Nephron progenitor cell (in vitro differentiated cells): Measurements from ENCODE around the gene TBX10.

Source experiments
- DNase-seq: peaks from one replicate; pipeline ENCODE4 v3.0.0; 2021
- H3K27ac Mint-ChIP-seq: 2 replicates; pipeline ENCODE4 v1.8.0; 2021; ENCODE audit warnings: mild to moderate bottlenecking, moderate library complexity, mixed read lengths
- H3K27me3 Mint-ChIP-seq: 2 replicates; pipeline ENCODE4 v1.8.0; 2021; ENCODE audit warnings: mild to moderate bottlenecking, low read depth, mixed read lengths; ENCODE audit not compliant: poor library complexity
- H3K36me3 Mint-ChIP-seq: 2 replicates; pipeline ENCODE4 v1.8.0; 2021; ENCODE audit warnings: low read depth, mixed read lengths
- H3K4me1 Mint-ChIP-seq: 2 replicates; pipeline ENCODE4 v1.8.0; 2021; ENCODE audit warnings: mixed read lengths
- H3K4me3 Mint-ChIP-seq: 2 replicates; pipeline ENCODE4 v1.8.0; 2021; ENCODE audit warnings: mild to moderate bottlenecking, moderate library complexity, mixed read lengths
- H3K9me3 Mint-ChIP-seq: 2 replicates; pipeline ENCODE4 v1.8.0; 2021; ENCODE audit warnings: mild to moderate bottlenecking, moderate library complexity, mixed read lengths
- TF ChIP-seq, protein P1 (sequence below): fragments of 200-600 bp; sonication (generic); IDR thresholded peaks from 2 replicates; pipeline ENCODE4 v1.5.0; 2021; ENCODE audit warnings: antibody characterized with exemption

TBX10 gene

GRCh38 chr11:67636962-67637361, 2.6 kb downstream of the TBX10 start:
- H3K27ac Mint-ChIP-seq, result no peak overlapping the region
- TF ChIP-seq, protein P1, sequence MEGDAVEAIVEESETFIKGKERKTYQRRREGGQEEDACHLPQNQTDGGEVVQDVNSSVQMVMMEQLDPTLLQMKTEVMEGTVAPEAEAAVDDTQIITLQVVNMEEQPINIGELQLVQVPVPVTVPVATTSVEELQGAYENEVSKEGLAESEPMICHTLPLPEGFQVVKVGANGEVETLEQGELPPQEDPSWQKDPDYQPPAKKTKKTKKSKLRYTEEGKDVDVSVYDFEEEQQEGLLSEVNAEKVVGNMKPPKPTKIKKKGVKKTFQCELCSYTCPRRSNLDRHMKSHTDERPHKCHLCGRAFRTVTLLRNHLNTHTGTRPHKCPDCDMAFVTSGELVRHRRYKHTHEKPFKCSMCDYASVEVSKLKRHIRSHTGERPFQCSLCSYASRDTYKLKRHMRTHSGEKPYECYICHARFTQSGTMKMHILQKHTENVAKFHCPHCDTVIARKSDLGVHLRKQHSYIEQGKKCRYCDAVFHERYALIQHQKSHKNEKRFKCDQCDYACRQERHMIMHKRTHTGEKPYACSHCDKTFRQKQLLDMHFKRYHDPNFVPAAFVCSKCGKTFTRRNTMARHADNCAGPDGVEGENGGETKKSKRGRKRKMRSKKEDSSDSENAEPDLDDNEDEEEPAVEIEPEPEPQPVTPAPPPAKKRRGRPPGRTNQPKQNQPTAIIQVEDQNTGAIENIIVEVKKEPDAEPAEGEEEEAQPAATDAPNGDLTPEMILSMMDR, result no peak
- H3K9me3 Mint-ChIP-seq, result no peaks in the 10 kb centered on the region
- H3K4me3 Mint-ChIP-seq, result no peak overlapping the region
- H3K27me3 Mint-ChIP-seq, result peaks cover 13% of the 10 kb centered on the region
- no peak for DNase-seq
- no peaks in the 10 kb centered on the region for H3K36me3 Mint-ChIP-seq
- peaks cover 29% of the 10 kb centered on the region for H3K4me1 Mint-ChIP-seq

GRCh38 chr11:67635231-67635521, 4.4 kb downstream of the TBX10 start:
- Mint-ChIP-seq H3K27me3 (peaks cover 6% of the 10 kb centered on the region), H3K4me1 (peaks cover 38% of the 10 kb centered on the region), H3K4me3 (no peak overlapping the region), H3K9me3 (no peaks in the 10 kb centered on the region), H3K36me3 (no peaks in the 10 kb centered on the region), H3K27ac (no peak overlapping the region)
- TF ChIP-seq, protein P1, result no peak
- DNase-seq, result no peak

DNA sequence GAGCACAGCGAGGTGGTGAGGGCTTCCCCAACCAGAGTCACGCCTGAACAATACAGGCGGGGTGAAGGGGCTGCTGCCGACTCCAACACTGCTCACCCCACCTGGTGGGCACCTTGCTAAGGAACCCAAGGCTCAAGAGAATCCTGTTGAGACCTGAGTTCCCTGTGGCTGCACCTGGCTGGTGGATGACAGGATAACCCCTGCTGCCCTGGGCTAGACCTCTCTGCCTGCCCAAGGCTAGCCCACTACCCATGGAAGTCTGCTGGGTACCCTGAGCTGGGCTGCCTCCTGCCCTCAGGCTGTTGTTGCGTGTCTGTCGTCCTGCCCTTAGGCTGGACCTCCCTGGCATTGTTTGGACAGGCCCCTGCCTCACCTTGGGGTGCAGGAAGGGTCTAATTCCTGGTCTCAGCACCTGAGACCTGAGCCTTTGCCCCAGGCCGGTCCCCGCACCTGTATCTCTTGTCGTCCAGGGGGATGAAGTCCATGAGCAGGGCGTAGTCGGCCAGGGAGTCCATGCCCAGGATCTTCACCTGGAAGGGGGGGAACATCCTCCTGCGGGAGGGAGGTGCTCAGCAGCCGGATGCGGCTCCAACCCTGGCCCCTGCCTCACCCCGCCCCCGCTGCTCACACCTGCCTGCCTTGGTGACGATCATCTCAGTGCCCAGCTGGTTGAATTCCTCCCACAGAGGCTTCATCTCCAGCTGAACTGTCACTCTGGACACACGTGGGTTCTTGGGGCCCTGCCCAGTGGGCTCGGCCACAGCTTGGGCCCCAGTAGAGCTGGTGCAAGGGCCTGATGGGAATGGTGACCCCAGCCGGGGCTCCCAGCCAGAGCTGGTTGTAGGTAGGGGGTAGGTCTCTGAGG, 5.0 kb downstream of the TBX10 start:
- Mint-ChIP-seq H3K36me3 (no peaks in the 10 kb centered on the region), H3K4me3 (no peak overlapping the region), H3K9me3 (no peaks in the 10 kb centered on the region), H3K27me3 (peaks cover 4% of the 10 kb centered on the region), H3K27ac (no peak overlapping the region), H3K4me1 (peaks cover 37% of the 10 kb centered on the region)
- DNase-seq, result no peak
- TF ChIP-seq, protein P1, result no peak

- Mint-ChIP-seq H3K4me3 (no peak overlapping the region), H3K27me3 (peaks cover 4% of the 10 kb centered on the region), H3K9me3 (no peaks in the 10 kb centered on the region), H3K4me1 (peaks cover 37% of the 10 kb centered on the region), H3K36me3 (no peaks in the 10 kb centered on the region), H3K27ac (no peak overlapping the region)
- no peak for DNase-seq
- TF ChIP-seq, protein P1, result no peak
These were observed 5.7 kb downstream of the TBX10 start for GRCh38 chr11:67633758-67634365.

- no peak for DNase-seq
- TF ChIP-seq, protein P1, result no peak
- no peak overlapping the region for H3K4me3 Mint-ChIP-seq
These were observed 6.4 kb downstream of the TBX10 start for GRCh38 chr11:67632982-67633755.

More at GRCh38 chr11:67632982-67633755, 6.4 kb downstream of the TBX10 start:
- no peaks in the 10 kb centered on the region for H3K36me3 Mint-ChIP-seq
- peaks cover 4% of the 10 kb centered on the region for H3K27me3 Mint-ChIP-seq
- H3K27ac Mint-ChIP-seq, result no peak overlapping the region
- peaks cover 37% of the 10 kb centered on the region for H3K4me1 Mint-ChIP-seq
- no peaks in the 10 kb centered on the region for H3K9me3 Mint-ChIP-seq
